K562 (cell line): ENCODE data around the gene AAMP. TPM values are rescaled to one million over a fixed set of nuclear protein-coding genes. Genes with fewer than 3 reads are reported as not detected.
A peak's percentile ranks its signal among the peaks of the same experiment; 100 is the strongest.

Experiments used
- BCL6 ChIP-seq: fragments of 250-450 bp; sonication (Bioruptor Pico); IDR thresholded peaks from 2 replicates; pipeline ENCODE4 v1.4.0; 2020
- ERF ChIP-seq: fragments of 450-650 bp; formaldehyde crosslinking; IDR thresholded peaks from 2 replicates; pipeline ENCODE4 v1.4.0; 2020; ENCODE audit warnings: mild to moderate bottlenecking, mixed read lengths
- LCOR ChIP-seq: sonication (generic); formaldehyde crosslinking; IDR thresholded peaks from 2 replicates; pipeline ENCODE4 v1.8.0; 2022; ENCODE audit warnings: mild to moderate bottlenecking, missing genetic modification reagents
- MAZ ChIP-seq, 2 experiments: fragments of 450-650 bp in 1 of 2; sonication (generic) in 1 of 2; formaldehyde crosslinking; IDR thresholded peaks in 1 of 2; conservative IDR thresholded peaks in 1 of 2; 2 replicates each; pipeline versions ENCODE4 v1.4.0 to v1.5.0; 2020; ENCODE audit warnings: mild to moderate bottlenecking in 1 of 2, missing genetic modification reagents in 1 of 2
- NFIC ChIP-seq: fragments of 450-650 bp; IDR thresholded peaks from 2 replicates; pipeline ENCODE4 v1.6.1; 2017; ENCODE audit warnings: mild to moderate bottlenecking, inconsistent platforms
- OTX1 ChIP-seq: fragments of 450-650 bp; formaldehyde crosslinking; IDR thresholded peaks from 2 replicates; pipeline ENCODE4 v1.4.0; 2022; ENCODE audit warnings: mild to moderate bottlenecking
- POLR2G ChIP-seq: fragments of 200-400 bp; formaldehyde crosslinking; IDR thresholded peaks from 2 replicates; pipeline ENCODE4 v1.6.1; 2017; ENCODE audit warnings: low read depth, mild to moderate bottlenecking, antibody characterized with exemption, low read length, moderate library complexity
- POU5F1 ChIP-seq: fragments of 150-350 bp; IDR thresholded peaks from 2 replicates; pipeline ENCODE4 v1.6.1; 2014; ENCODE audit warnings: borderline replicate concordance, low read length, low read depth, mild to moderate bottlenecking; ENCODE audit not compliant: partially characterized antibody
- RB1 ChIP-seq: fragments of 450-650 bp; IDR thresholded peaks from 2 replicates; pipeline ENCODE4 v1.6.1; 2017; ENCODE audit warnings: low read depth, mild to moderate bottlenecking
- RCOR1 ChIP-seq, 2 experiments: IDR thresholded peaks; 2 replicates each; pipeline ENCODE4 v1.6.1; 2012; ENCODE audit warnings: low read depth in 2 of 2, low read length in 2 of 2, borderline replicate concordance in 1 of 2, improper control_type of control experiment in 1 of 2
- TEAD4 ChIP-seq, 2 experiments: sonication (generic) in 1 of 2; formaldehyde crosslinking in 1 of 2; IDR thresholded peaks; 2 replicates each; pipeline versions ENCODE4 v1.6.1 to v1.8.0; 2012 to 2022; ENCODE audit warnings: borderline replicate concordance in 1 of 2, inconsistent platforms in 1 of 2, low read length in 1 of 2, mild to moderate bottlenecking in 1 of 2, missing genetic modification reagents in 1 of 2
- XRCC5 ChIP-seq: fragments of 200-400 bp; formaldehyde crosslinking; IDR thresholded peaks from 2 replicates; pipeline ENCODE4 v1.6.1; 2017; ENCODE audit warnings: low read depth, mild to moderate bottlenecking, low read length
- ZBTB7A ChIP-seq: IDR thresholded peaks from 2 replicates; pipeline ENCODE4 v1.6.1; 2011; ENCODE audit warnings: low read depth, mild to moderate bottlenecking, low read length, moderate library complexity, borderline replicate concordance; ENCODE audit not compliant: control insufficient read depth
- ZNF384 ChIP-seq: IDR thresholded peaks from 2 replicates; pipeline ENCODE4 v1.6.1; 2012; ENCODE audit warnings: low read depth, low read length, improper control_type of control experiment
- polyA plus RNA-seq, 8 experiments: library from polyadenylated mRNA; depleted of rRNA in 4 of 8; stranded (reverse) in 5 of 8; unstranded in 3 of 8; fragments of >200 nt; fragmentation: Nextera tagmentation in 2 of 8; fragmentation: Illumina TruSeq in 1 of 8; extraction: Ambion mirVana in 2 of 8; extraction: Trizol in 1 of 8; gene quantifications; 2 replicates each; pipeline versions ENCODE4 v1.2.1 to v1.2.3, GENCODE V29; 2011 to 2014; ENCODE audit warnings: inconsistent platforms in 1 of 8, missing spikeins in 1 of 8
- total RNA-seq, 7 experiments: library from RNA; depleted of rRNA in 6 of 7; stranded (reverse); fragments of >200 nt in 6 of 7; fragmentation: Illumina TruSeq in 2 of 7; extraction: Trizol in 2 of 7; gene quantifications; 2 replicates each; pipeline versions ENCODE4 v1.2.1 to v1.2.3, GENCODE V29; 2011 to 2021; ENCODE audit warnings: low replicate concordance in 1 of 7
- TF ChIP-seq, protein P1 (sequence below): fragments of 250-450 bp; sonication (Bioruptor Pico); IDR thresholded peaks from 2 replicates; pipeline ENCODE4 v1.4.0; 2020
- TF ChIP-seq, protein P2 (sequence below), 2 experiments: fragments of 450-650 bp; conservative IDR thresholded peaks; 2 replicates each; pipeline ENCODE4 v1.6.1; 2017; ENCODE audit warnings: mild to moderate bottlenecking in 2 of 2, moderate library complexity in 2 of 2
- TF ChIP-seq, protein P3 (sequence below): IDR thresholded peaks from 2 replicates; pipeline ENCODE4 v1.6.1; 2011; ENCODE audit warnings: borderline replicate concordance, low read depth, mild to moderate bottlenecking, moderate library complexity, low read length; ENCODE audit not compliant: insufficient read depth, poor library complexity, severe bottlenecking

AAMP gene
- total and polyA plus RNA-seq, 9 of the 15 experiments (the other 6 are each of a cell fraction or from before 2014, with no cell fraction given): 5.7 to 197 (median 94.1) TPM

DNA sequence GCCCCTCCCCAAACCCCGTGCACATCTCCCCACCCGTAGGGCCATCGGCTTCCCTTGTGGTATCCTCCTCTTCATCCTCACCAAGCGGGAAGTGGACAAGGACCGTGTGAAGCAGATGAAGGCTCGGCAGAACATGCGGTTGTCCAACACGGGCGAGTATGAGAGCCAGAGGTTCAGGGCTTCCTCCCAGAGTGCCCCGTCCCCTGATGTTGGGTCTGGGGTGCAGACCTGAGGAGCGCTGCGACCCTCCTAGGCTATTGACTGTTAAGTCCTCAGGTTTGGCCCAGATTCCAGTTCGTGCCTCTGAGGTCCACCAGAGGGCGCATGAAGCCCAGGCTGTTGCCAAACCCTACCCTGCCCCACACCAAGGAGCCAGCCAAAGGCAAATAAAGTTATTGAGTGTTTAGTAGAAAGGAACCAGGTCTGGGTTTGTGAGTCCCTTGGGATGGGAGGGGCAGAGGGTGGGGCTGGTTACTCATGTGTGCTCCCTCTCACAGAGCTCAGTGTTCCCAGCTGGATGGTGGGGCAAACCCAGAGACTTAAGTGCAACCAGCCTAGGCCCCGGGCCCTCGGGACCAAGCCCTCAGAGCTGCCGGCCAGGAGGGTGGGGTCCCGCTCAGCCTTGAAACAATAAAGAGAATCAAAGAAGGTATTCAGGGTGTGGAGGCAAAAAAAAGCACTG lies 2.7 kb upstream of the AAMP start (continued):
- TF ChIP-seq, protein P1, sequence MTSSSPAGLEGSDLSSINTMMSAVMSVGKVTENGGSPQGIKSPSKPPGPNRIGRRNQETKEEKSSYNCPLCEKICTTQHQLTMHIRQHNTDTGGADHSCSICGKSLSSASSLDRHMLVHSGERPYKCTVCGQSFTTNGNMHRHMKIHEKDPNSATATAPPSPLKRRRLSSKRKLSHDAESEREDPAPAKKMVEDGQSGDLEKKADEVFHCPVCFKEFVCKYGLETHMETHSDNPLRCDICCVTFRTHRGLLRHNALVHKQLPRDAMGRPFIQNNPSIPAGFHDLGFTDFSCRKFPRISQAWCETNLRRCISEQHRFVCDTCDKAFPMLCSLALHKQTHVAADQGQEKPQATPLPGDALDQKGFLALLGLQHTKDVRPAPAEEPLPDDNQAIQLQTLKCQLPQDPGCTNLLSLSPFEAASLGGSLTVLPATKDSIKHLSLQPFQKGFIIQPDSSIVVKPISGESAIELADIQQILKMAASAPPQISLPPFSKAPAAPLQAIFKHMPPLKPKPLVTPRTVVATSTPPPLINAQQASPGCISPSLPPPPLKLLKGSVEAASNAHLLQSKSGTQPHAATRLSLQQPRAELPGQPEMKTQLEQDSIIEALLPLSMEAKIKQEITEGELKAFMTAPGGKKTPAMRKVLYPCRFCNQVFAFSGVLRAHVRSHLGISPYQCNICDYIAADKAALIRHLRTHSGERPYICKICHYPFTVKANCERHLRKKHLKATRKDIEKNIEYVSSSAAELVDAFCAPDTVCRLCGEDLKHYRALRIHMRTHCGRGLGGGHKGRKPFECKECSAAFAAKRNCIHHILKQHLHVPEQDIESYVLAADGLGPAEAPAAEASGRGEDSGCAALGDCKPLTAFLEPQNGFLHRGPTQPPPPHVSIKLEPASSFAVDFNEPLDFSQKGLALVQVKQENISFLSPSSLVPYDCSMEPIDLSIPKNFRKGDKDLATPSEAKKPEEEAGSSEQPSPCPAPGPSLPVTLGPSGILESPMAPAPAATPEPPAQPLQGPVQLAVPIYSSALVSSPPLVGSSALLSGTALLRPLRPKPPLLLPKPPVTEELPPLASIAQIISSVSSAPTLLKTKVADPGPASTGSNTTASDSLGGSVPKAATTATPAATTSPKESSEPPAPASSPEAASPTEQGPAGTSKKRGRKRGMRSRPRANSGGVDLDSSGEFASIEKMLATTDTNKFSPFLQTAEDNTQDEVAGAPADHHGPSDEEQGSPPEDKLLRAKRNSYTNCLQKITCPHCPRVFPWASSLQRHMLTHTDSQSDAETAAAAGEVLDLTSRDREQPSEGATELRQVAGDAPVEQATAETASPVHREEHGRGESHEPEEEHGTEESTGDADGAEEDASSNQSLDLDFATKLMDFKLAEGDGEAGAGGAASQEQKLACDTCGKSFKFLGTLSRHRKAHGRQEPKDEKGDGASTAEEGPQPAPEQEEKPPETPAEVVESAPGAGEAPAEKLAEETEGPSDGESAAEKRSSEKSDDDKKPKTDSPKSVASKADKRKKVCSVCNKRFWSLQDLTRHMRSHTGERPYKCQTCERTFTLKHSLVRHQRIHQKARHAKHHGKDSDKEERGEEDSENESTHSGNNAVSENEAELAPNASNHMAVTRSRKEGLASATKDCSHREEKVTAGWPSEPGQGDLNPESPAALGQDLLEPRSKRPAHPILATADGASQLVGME (CRISPR knock-in tag): no peak
- TF ChIP-seq ZBTB7A: no peak; the same call in 1 of the 2 replicates
- no peak for TF ChIP-seq BCL6
- TF ChIP-seq TEAD4 (IDR thresholded peaks at IDR 0.05; ENCODE audit: low read length): no peak
- no peak for TF ChIP-seq TEAD4 (CRISPR knock-in tag; IDR thresholded peaks at IDR 0.05; ENCODE audit: borderline replicate concordance)
- peak; percentile 45; the same call in 1 of the 2 replicates for TF ChIP-seq LCOR (CRISPR knock-in tag)
- 0 out of 2 replicates have a peak, but pooled peaks have one; percentile 33 for TF ChIP-seq ZNF384
- TF ChIP-seq RCOR1 (IDR thresholded peaks at IDR 0.05; ENCODE audit: borderline replicate concordance in 1 of 2, low read depth in 2 of 2, low read length in 2 of 2): peak in 1 of 2 experiments; percentile 61; a peak in 1 of 4 replicates
- TF ChIP-seq, protein P2, sequence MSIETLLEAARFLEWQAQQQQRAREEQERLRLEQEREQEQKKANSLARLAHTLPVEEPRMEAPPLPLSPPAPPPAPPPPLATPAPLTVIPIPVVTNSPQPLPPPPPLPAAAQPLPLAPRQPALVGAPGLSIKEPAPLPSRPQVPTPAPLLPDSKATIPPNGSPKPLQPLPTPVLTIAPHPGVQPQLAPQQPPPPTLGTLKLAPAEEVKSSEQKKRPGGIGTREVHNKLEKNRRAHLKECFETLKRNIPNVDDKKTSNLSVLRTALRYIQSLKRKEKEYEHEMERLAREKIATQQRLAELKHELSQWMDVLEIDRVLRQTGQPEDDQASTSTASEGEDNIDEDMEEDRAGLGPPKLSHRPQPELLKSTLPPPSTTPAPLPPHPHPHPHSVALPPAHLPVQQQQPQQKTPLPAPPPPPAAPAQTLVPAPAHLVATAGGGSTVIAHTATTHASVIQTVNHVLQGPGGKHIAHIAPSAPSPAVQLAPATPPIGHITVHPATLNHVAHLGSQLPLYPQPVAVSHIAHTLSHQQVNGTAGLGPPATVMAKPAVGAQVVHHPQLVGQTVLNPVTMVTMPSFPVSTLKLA (conservative IDR thresholded peaks at IDR 0.05): peak in 1 of 2 experiments; percentile 49; a peak in 1 of 4 replicates
- TF ChIP-seq MAZ (CRISPR knock-in tag; conservative IDR thresholded peaks at IDR 0.05 in 1 of 2, IDR thresholded peaks at IDR 0.05 in 1 of 2): peak; percentile 51 to 81; a peak in 2 of 4 replicates
- TF ChIP-seq ERF: 0 out of 2 replicates have a peak, but pooled peaks have one; percentile 8
- TF ChIP-seq, protein P3, sequence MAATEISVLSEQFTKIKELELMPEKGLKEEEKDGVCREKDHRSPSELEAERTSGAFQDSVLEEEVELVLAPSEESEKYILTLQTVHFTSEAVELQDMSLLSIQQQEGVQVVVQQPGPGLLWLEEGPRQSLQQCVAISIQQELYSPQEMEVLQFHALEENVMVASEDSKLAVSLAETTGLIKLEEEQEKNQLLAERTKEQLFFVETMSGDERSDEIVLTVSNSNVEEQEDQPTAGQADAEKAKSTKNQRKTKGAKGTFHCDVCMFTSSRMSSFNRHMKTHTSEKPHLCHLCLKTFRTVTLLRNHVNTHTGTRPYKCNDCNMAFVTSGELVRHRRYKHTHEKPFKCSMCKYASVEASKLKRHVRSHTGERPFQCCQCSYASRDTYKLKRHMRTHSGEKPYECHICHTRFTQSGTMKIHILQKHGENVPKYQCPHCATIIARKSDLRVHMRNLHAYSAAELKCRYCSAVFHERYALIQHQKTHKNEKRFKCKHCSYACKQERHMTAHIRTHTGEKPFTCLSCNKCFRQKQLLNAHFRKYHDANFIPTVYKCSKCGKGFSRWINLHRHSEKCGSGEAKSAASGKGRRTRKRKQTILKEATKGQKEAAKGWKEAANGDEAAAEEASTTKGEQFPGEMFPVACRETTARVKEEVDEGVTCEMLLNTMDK: peak; percentile 80
- TF ChIP-seq POU5F1: no peak
- TF ChIP-seq RB1: 0 out of 2 replicates have a peak, but pooled peaks have one; percentile 31
- peak; percentile 63 for TF ChIP-seq NFIC
- TF ChIP-seq OTX1 (CRISPR knock-in tag): no peak
- TF ChIP-seq POLR2G: peak; percentile 71
- TF ChIP-seq XRCC5: peak; percentile 71; the same call in 1 of the 2 replicates
